Natural killer cell (primary cell): ENCODE data around the gene HPCAL4. TPM values are rescaled to one million over a fixed set of nuclear protein-coding genes. Genes with fewer than 3 reads are reported as not detected.

ENCODE experiments used
- ATAC-seq, 3 donors: fragments of 150-1000 bp in 2 of 3; fragments of 200-7000 bp in 1 of 3; cut with Tn5 transposase; 1 replicate in 1 of 3; 2 replicates in 2 of 3; pipeline ENCODE4 v1.10.0; 2021; ENCODE audit warnings: mild to moderate bottlenecking in 2 of 3, moderate library complexity in 2 of 3
- DNase-seq, 2 donors: peaks; one replicate each; pipeline versions ENCODE4 v3.0.0 to v3.0.0-alpha.2; 2013 to 2021; ENCODE audit warnings: mixed read lengths in 1 of 2
- H3K27ac ChIP-seq: one replicate; pipeline ENCODE4 v1.5.1; 2013; ENCODE audit warnings: mild to moderate bottlenecking, low read length
- H3K27me3 ChIP-seq: one replicate; pipeline ENCODE4 v1.6.1; 2013; ENCODE audit warnings: low read length; ENCODE audit not compliant: control insufficient read depth, insufficient read depth
- H3K36me3 ChIP-seq: one replicate; pipeline ENCODE4 v1.6.1; 2013; ENCODE audit warnings: low read length; ENCODE audit not compliant: control insufficient read depth, insufficient read depth
- H3K4me1 ChIP-seq: one replicate; pipeline ENCODE4 v1.6.1; 2013; ENCODE audit warnings: low read length; ENCODE audit not compliant: control insufficient read depth, insufficient read depth
- H3K4me3 ChIP-seq: one replicate; pipeline ENCODE4 v1.5.1; 2013; ENCODE audit warnings: low read length
- H3K9me3 ChIP-seq: one replicate; pipeline ENCODE4 v1.6.1; 2013; ENCODE audit warnings: low read length; ENCODE audit not compliant: control insufficient read depth, insufficient read depth
- H3K27ac Mint-ChIP-seq, 2 donors: one replicate each; pipeline ENCODE4 v1.8.0; 2022; ENCODE audit warnings: mild to moderate bottlenecking in 2 of 2, mixed read lengths in 2 of 2, moderate library complexity in 1 of 2
- H3K27me3 Mint-ChIP-seq, 2 donors: one replicate each; pipeline ENCODE4 v1.8.0; 2022; ENCODE audit warnings: low read depth in 2 of 2, mixed read lengths in 2 of 2
- H3K36me3 Mint-ChIP-seq: one replicate; pipeline ENCODE4 v1.8.0; 2022; ENCODE audit warnings: mixed read lengths
- H3K4me1 Mint-ChIP-seq, 2 donors: one replicate each; pipeline ENCODE4 v1.8.0; 2022; ENCODE audit warnings: mixed read lengths in 2 of 2
- H3K4me3 Mint-ChIP-seq: one replicate; pipeline ENCODE4 v1.8.0; 2022; ENCODE audit warnings: mild to moderate bottlenecking, moderate library complexity, mixed read lengths
- H3K9me3 Mint-ChIP-seq, 2 donors: one replicate each; pipeline ENCODE4 v1.8.0; 2022; ENCODE audit warnings: mixed read lengths in 2 of 2
- WGBS: methylation state at CpG from one replicate; pipeline ENCODE4 v1.1.7; 2013; ENCODE audit warnings: missing lambda C conversion rate; ENCODE audit not compliant: insufficient coverage; 5-methylcytosine and 5-hydroxymethylcytosine counted together
- intact Hi-C: fragments of 100-400 bp; cut with micrococcal nuclease; formaldehyde crosslinking; loops from one replicate; pipeline ENCODE4 v1.14.2; 2022
- total RNA-seq, 4 donors: library from RNA; stranded (reverse); fragments of 120-200 nt in 1 of 4; gene quantifications; one replicate each; pipeline versions ENCODE4 v1.2.3 to v1.2.4, GENCODE V29; 2013 to 2022
- TF ChIP-seq, protein P1 (sequence below): fragments of 200-600 bp; IDR thresholded peaks from one replicate; pipeline ENCODE4 v1.8.0; 2022; ENCODE audit warnings: antibody characterized with exemption

HPCAL4 gene
- total RNA-seq, 3 donors from 2014 or later (not counting 1 experiment from before 2014, with no cell fraction given): 0.78 to 1.6 (median 1.3) TPM

- WGBS: 13% methylated on average over 55 of the region's 56 CpGs
- TF ChIP-seq, protein P1, sequence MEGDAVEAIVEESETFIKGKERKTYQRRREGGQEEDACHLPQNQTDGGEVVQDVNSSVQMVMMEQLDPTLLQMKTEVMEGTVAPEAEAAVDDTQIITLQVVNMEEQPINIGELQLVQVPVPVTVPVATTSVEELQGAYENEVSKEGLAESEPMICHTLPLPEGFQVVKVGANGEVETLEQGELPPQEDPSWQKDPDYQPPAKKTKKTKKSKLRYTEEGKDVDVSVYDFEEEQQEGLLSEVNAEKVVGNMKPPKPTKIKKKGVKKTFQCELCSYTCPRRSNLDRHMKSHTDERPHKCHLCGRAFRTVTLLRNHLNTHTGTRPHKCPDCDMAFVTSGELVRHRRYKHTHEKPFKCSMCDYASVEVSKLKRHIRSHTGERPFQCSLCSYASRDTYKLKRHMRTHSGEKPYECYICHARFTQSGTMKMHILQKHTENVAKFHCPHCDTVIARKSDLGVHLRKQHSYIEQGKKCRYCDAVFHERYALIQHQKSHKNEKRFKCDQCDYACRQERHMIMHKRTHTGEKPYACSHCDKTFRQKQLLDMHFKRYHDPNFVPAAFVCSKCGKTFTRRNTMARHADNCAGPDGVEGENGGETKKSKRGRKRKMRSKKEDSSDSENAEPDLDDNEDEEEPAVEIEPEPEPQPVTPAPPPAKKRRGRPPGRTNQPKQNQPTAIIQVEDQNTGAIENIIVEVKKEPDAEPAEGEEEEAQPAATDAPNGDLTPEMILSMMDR: no peak
- Mint-ChIP-seq H3K4me1 (peaks cover 7 to 14% of the 10 kb centered on the region in 2 donors), H3K27me3 (peaks cover 47 to 58% of the 10 kb centered on the region in 2 donors), H3K4me3 (peak overlapping the region; percentile 65), H3K27ac (peak overlapping the region in 1 of 2 donors; percentile 69), H3K9me3 (no peaks in the 10 kb centered on the region), H3K36me3 (no peaks in the 10 kb centered on the region)
- Histone ChIP-seq H3K4me1 (peaks cover 25% of the 10 kb centered on the region), H3K4me3 (peak overlapping the region; percentile 16), H3K9me3 (no peaks in the 10 kb centered on the region), H3K27ac (no peak overlapping the region), H3K36me3 (no peaks in the 10 kb centered on the region), H3K27me3 (peaks cover 34% of the 10 kb centered on the region)
- intact Hi-C loops: no loop called here
- ATAC-seq: peak in 1 of 3 donors; percentile 7
- peak in 1 of 2 donors; percentile 50 for DNase-seq
These were observed 1.2 kb upstream of the HPCAL4 start for GRCh38 chr1:39692152-39693074.

DNA sequence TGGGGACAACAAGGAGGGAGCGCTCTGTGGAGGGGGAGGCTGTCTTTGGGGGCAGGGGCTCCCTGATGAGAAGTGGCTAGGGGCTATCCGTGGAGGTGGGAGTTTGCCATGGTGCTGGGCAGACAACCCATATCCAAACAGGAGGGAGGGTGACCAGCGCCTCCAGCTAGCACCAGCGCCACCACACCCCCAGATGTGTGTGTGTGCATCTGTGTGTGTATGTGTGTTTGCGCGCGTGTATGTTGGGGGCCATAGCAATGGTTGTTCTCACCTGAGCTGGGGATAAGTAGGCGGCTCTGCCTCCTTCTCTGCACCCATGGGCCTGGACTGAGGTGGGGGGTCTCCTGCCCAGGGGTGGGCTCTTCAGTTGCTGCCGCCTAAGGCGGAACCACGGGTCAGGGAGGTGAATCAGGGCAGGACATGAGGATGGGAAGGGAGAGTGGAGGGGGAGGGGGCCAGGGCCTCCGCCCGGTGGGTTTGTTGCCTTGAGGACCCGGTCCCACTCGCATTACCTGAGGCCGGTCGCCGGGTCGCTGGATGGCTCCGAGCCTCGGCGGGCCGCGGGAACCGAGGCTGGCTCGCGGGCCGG, 345 bp downstream of the HPCAL4 start:
- Mint-ChIP-seq H3K27me3 (peaks cover 42 to 56% of the 10 kb centered on the region in 2 donors), H3K4me3 (peak overlapping the region; percentile 81), H3K9me3 (no peaks in the 10 kb centered on the region), H3K36me3 (no peaks in the 10 kb centered on the region), H3K4me1 (peaks cover 7 to 14% of the 10 kb centered on the region in 2 donors), H3K27ac (peak overlapping the region in 1 of 2 donors; percentile 69)
- H3K4me1 ChIP-seq: peaks cover 25% of the 10 kb centered on the region
- no peak for ATAC-seq
- intact Hi-C loops: no loop called here
- DNase-seq: no peak
- no peaks in the 10 kb centered on the region for H3K36me3 ChIP-seq
- TF ChIP-seq, protein P1: no peak
- 13% methylated on average over 28 of the region's 28 CpGs for WGBS
- H3K9me3 ChIP-seq: no peaks in the 10 kb centered on the region
- peaks cover 34% of the 10 kb centered on the region for H3K27me3 ChIP-seq
- H3K4me3 ChIP-seq: no peak overlapping the region
- H3K27ac ChIP-seq: no peak overlapping the region

DNA sequence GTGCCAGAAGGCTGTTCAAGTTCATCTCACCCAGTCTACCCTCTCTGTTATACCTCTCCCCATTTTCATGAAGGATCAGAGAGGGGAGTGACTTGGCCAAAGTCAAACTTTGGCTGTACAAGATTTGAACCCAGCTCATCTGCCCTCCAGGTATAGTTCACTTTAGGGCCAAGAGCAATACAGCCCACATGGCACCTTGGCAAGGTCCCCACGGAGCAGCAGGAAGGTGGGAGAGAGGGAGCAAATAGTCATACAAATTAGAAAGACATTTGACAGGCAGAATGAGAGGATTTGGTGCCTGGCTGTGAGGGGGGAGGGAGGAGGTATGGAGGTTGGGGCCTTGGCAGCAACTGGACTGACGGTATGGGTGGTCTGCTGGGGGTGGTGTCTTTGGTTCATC, 1.0 kb downstream of the HPCAL4 start:
- no peak for DNase-seq
- Mint-ChIP-seq H3K9me3 (no peaks in the 10 kb centered on the region), H3K4me3 (peak overlapping the region; percentile 81), H3K4me1 (peaks cover 7 to 14% of the 10 kb centered on the region in 2 donors), H3K27ac (peak overlapping the region in 1 of 2 donors; percentile 69), H3K27me3 (peaks cover 41 to 55% of the 10 kb centered on the region in 2 donors), H3K36me3 (no peaks in the 10 kb centered on the region)
- no peaks in the 10 kb centered on the region for H3K9me3 ChIP-seq
- H3K27ac ChIP-seq: no peak overlapping the region
- WGBS: 32% methylated on average over 2 of the region's 2 CpGs
- intact Hi-C loops: no loop called here
- H3K27me3 ChIP-seq: peaks cover 34% of the 10 kb centered on the region
- ATAC-seq: no peak
- TF ChIP-seq, protein P1: no peak
- no peaks in the 10 kb centered on the region for H3K36me3 ChIP-seq
- no peak overlapping the region for H3K4me3 ChIP-seq
- peaks cover 25% of the 10 kb centered on the region for H3K4me1 ChIP-seq
